ENCODE measurements around the gene DPP10.

The DPP10 gene

DNA sequence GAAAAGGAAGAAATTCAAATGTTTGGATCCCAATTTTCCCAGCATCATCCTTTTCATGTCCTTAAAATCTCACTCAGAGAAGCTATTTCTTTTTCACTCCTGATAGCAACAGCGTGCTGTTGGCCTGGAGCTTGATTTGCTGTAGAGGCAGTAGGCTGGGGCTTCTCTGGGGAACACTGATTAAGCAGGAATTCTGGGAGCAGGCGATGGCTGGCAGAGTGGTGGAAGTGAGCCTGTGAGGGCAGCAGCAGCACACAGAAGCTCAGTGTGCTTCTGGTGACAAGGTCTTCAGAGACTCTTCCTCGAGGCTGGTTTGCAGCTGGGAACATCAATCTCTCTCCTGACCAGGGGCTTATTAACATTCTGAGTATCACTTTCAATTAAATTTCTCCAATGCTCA is 284.6 kb downstream of the DPP10 start:
- no peak overlapping the region for H3K4me2 ChIP-seq (ENCODE audit: low read length)
- H2AFZ ChIP-seq (ENCODE audit: low read length) = no peak overlapping the region
- H3K27ac ChIP-seq (ENCODE audit: low read depth, low read length, poor library complexity, severe bottlenecking) = no peak overlapping the region
- H3F3A ChIP-seq (ENCODE audit: insufficient read depth, low read length) = no peaks in the 10 kb centered on the region
- no peaks in the 10 kb centered on the region for H3K9me2 ChIP-seq (ENCODE audit: low read depth, low read length)
- no peak overlapping the region for H3K9ac ChIP-seq (ENCODE audit: low read length)
- TF ChIP-seq EZH2 (IDR thresholded peaks at IDR 0.05; ENCODE audit: borderline replicate concordance, low read length) = no peak
- TF ChIP-seq, protein P1, sequence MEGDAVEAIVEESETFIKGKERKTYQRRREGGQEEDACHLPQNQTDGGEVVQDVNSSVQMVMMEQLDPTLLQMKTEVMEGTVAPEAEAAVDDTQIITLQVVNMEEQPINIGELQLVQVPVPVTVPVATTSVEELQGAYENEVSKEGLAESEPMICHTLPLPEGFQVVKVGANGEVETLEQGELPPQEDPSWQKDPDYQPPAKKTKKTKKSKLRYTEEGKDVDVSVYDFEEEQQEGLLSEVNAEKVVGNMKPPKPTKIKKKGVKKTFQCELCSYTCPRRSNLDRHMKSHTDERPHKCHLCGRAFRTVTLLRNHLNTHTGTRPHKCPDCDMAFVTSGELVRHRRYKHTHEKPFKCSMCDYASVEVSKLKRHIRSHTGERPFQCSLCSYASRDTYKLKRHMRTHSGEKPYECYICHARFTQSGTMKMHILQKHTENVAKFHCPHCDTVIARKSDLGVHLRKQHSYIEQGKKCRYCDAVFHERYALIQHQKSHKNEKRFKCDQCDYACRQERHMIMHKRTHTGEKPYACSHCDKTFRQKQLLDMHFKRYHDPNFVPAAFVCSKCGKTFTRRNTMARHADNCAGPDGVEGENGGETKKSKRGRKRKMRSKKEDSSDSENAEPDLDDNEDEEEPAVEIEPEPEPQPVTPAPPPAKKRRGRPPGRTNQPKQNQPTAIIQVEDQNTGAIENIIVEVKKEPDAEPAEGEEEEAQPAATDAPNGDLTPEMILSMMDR (IDR thresholded peaks at IDR 0.05; ENCODE audit: low read length) = no peak
- H3K4me3 ChIP-seq (ENCODE audit: low read depth, low read length, poor library complexity, severe bottlenecking) = no peak overlapping the region
- H4K20me1 ChIP-seq (ENCODE audit: insufficient read depth, low read length) = no peaks in the 10 kb centered on the region
- H3K79me2 ChIP-seq (ENCODE audit: insufficient read depth, low read length) = no peaks in the 10 kb centered on the region
- H3K27me3 ChIP-seq (ENCODE audit: insufficient read depth, low read length) = no peaks in the 10 kb centered on the region
- no peaks in the 10 kb centered on the region for H3K36me3 ChIP-seq (ENCODE audit: insufficient read depth, low read length)
- no peaks in the 10 kb centered on the region for H3K9me3 ChIP-seq (ENCODE audit: low read length)
- no peaks in the 10 kb centered on the region for H3K4me1 ChIP-seq (ENCODE audit: insufficient read depth, low read length, severe bottlenecking)

DNA sequence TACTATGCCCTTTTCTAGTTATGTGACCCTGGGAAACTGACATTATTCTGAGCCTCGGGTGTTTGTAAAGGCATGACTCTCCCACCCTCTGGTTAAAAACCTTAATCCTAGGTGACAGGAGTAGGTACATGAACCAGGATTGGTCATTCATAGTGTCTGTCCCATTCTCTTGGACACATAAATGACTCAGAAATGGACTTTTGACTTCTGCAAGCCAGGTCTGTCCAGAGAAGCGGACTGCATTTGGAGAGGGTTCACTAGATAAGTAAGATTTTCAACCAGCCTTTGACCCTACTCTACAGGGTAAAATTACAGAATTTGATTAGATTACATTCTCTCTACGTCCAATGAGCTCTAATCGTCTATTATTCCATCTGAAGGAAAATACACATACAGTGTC is 285.9 kb downstream of the DPP10 start:
- TF ChIP-seq, protein P1 (IDR thresholded peaks at IDR 0.05; ENCODE audit: low read length) = no peak
- no peak for TF ChIP-seq EZH2 (IDR thresholded peaks at IDR 0.05; ENCODE audit: borderline replicate concordance, low read length)
- H2AFZ ChIP-seq (ENCODE audit: low read length) = no peak overlapping the region
- H3K36me3 ChIP-seq (ENCODE audit: insufficient read depth, low read length) = no peaks in the 10 kb centered on the region
- H4K20me1 ChIP-seq (ENCODE audit: insufficient read depth, low read length) = no peaks in the 10 kb centered on the region
- H3K4me2 ChIP-seq (ENCODE audit: low read length) = no peak overlapping the region
- no peak overlapping the region for H3K27ac ChIP-seq (ENCODE audit: low read depth, low read length, poor library complexity, severe bottlenecking)
- no peaks in the 10 kb centered on the region for H3K9me2 ChIP-seq (ENCODE audit: low read depth, low read length)
- H3K9ac ChIP-seq (ENCODE audit: low read length) = no peak overlapping the region
- no peaks in the 10 kb centered on the region for H3K27me3 ChIP-seq (ENCODE audit: insufficient read depth, low read length)
- H3K4me1 ChIP-seq (ENCODE audit: insufficient read depth, low read length, severe bottlenecking) = no peaks in the 10 kb centered on the region
- H3K4me3 ChIP-seq (ENCODE audit: low read depth, low read length, poor library complexity, severe bottlenecking) = no peak overlapping the region
- no peaks in the 10 kb centered on the region for H3K9me3 ChIP-seq (ENCODE audit: low read length)
- no peaks in the 10 kb centered on the region for H3K79me2 ChIP-seq (ENCODE audit: insufficient read depth, low read length)
- no peaks in the 10 kb centered on the region for H3F3A ChIP-seq (ENCODE audit: insufficient read depth, low read length)

DNA sequence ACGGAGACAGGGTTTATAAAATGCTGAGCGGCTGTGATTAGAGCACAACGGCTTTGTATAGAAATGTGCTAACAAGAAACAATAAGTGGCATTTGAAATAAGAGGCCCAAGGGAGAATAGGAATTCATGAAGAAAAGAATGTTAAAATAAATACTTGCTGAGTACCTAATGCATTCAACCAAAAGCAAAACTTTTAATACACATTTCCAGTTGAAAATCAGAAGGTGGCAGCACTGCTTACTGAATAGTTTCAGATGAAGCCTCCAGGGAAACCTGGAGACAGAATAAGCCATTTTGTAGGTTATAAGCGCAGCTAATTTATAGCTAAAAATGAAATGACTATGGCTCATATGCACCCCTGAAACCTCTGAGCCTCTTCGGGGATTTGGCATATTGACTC is 286.6 kb downstream of the DPP10 start:
- TF ChIP-seq EZH2 (IDR thresholded peaks at IDR 0.05; ENCODE audit: borderline replicate concordance, low read length) = no peak
- TF ChIP-seq, protein P1 (IDR thresholded peaks at IDR 0.05; ENCODE audit: low read length) = peak; percentile 34
- Histone ChIP-seq H3K36me3 (ENCODE audit: insufficient read depth, low read length) (no peaks in the 10 kb centered on the region), H3K9me3 (ENCODE audit: low read length) (no peaks in the 10 kb centered on the region), H3K9me2 (ENCODE audit: low read depth, low read length) (no peaks in the 10 kb centered on the region), H3K27ac (ENCODE audit: low read depth, low read length, poor library complexity, severe bottlenecking) (no peak overlapping the region), H3K27me3 (ENCODE audit: insufficient read depth, low read length) (no peaks in the 10 kb centered on the region), H3K4me2 (ENCODE audit: low read length) (no peak overlapping the region), H3K79me2 (ENCODE audit: insufficient read depth, low read length) (no peaks in the 10 kb centered on the region), H3K9ac (ENCODE audit: low read length) (no peak overlapping the region), H3F3A (ENCODE audit: insufficient read depth, low read length) (no peaks in the 10 kb centered on the region), H4K20me1 (ENCODE audit: insufficient read depth, low read length) (no peaks in the 10 kb centered on the region), H3K4me3 (ENCODE audit: low read depth, low read length, poor library complexity, severe bottlenecking) (no peak overlapping the region), H2AFZ (ENCODE audit: low read length) (no peak overlapping the region), H3K4me1 (ENCODE audit: insufficient read depth, low read length, severe bottlenecking) (no peaks in the 10 kb centered on the region)

Measured in OCI-LY1 (cell line).